RWPE1 (cell line): ENCODE data around the gene NDUFA13.

ENCODE experiments used
- CTCF ChIA-PET: fragments of 350-600 bp; sonication (Branson Sonifier 250); formaldehyde crosslinking; extraction: SDS; loops from one replicate; lab custom pipeline; 2021; lab: Yijun Ruan, JAX
- POLR2A ChIA-PET: fragments of 400-600 bp; formaldehyde crosslinking; extraction: SDS; loops from one replicate; lab custom pipeline; 2020; ENCODE audit warnings: antibody characterized with exemption; ENCODE audit not compliant: low non-redundant PET; lab: Yijun Ruan, JAX
- DNase-seq: peaks from one replicate; pipeline ENCODE4 v3.0.0; 2012; ENCODE audit warnings: low spot score
- H3K27ac ChIP-seq: fragments of 450-650 bp; 2 replicates; pipeline ENCODE4 v1.5.1; 2017
- CTCF ChIP-seq: fragments of 450-650 bp; conservative IDR thresholded peaks from 2 replicates; pipeline ENCODE4 v1.5.1; 2017; ENCODE audit warnings: low read depth, mild to moderate bottlenecking

NDUFA13 gene

GRCh38 chr19:19517235-19517619, 1.2 kb downstream of the NDUFA13 start:
- DNase-seq = no peak
- peak overlapping the region; percentile 80 for H3K27ac ChIP-seq
- CTCF ChIA-PET = no interaction called here
- no peak for TF ChIP-seq CTCF
- POLR2A ChIA-PET = no interaction called here

GRCh38 chr19:19520989-19521388, 5.0 kb downstream of the NDUFA13 start:
- POLR2A ChIA-PET = no interaction called here
- CTCF ChIA-PET = no interaction called here
- no peak for TF ChIP-seq CTCF
- DNase-seq = no peak
- no peak overlapping the region for H3K27ac ChIP-seq

- CTCF ChIA-PET = no interaction called here
- no peak overlapping the region for H3K27ac ChIP-seq
- no peak for DNase-seq
- POLR2A ChIA-PET = no interaction called here
- no peak for TF ChIP-seq CTCF
Observed at GRCh38 chr19:19523177-19523576, 7.2 kb downstream of the NDUFA13 start.

- DNase-seq = no peak
- ChIA-PET POLR2A (no interaction called here), CTCF (no interaction called here)
- no peak for TF ChIP-seq CTCF
- no peak overlapping the region for H3K27ac ChIP-seq
Observed at GRCh38 chr19:19524053-19524452, 8.0 kb downstream of the NDUFA13 start.

- TF ChIP-seq CTCF = no peak
- peak overlapping the region; percentile 19 for H3K27ac ChIP-seq
- DNase-seq = no peak
- ChIA-PET POLR2A (no interaction called here), CTCF (interaction anchor here (0.6 kb wide), 1 partner anchor 29 kb away, joined by 3 read pairs; no protein-coding TSS in a partner anchor)
Observed at GRCh38 chr19:19525611-19526380, 9.8 kb downstream of the NDUFA13 start.

GRCh38 chr19:19526581-19527370, 10.8 kb downstream of the NDUFA13 start:
- peak overlapping the region; percentile 19; the same call in 1 of the 2 replicates for H3K27ac ChIP-seq
- DNase-seq = no peak
- ChIA-PET CTCF (no interaction called here), POLR2A (no interaction called here)
- TF ChIP-seq CTCF = no peak
